Transverse colon (tissue), 4 donors: Measurements from ENCODE around the gene NR1H3. TPM values are rescaled to one million over a fixed set of nuclear protein-coding genes. Genes with fewer than 3 reads are reported as not detected.

Experiments used
- DNase-seq: peaks from one replicate; pipeline ENCODE4 v3.0.0-alpha.2; 2019
- H3K27ac ChIP-seq, 4 donors: fragments of 200-600 bp; sonication (generic); 2 replicates each; pipeline ENCODE4 v1.5.1; 2016 to 2018; ENCODE audit warnings: inconsistent platforms in 4 of 4
- H3K27me3 ChIP-seq: fragments of 200-600 bp; sonication (generic); 2 replicates; pipeline ENCODE4 v1.5.1; 2017; ENCODE audit warnings: inconsistent platforms
- H3K36me3 ChIP-seq, 4 donors: fragments of 200-600 bp; sonication (generic); 2 replicates each; pipeline ENCODE4 v1.5.1; 2017 to 2019; ENCODE audit warnings: inconsistent platforms in 4 of 4
- H3K4me1 ChIP-seq, 4 donors: fragments of 200-600 bp; sonication (generic); 2 replicates each; pipeline ENCODE4 v1.5.1; 2017 to 2020; ENCODE audit warnings: inconsistent platforms in 4 of 4
- H3K4me3 ChIP-seq, 4 donors: fragments of 200-600 bp; sonication (generic); 1 replicate in 1 of 4; 2 replicates in 3 of 4; pipeline versions ENCODE4 v1.5.1 to v1.6.1; 2017 to 2019; ENCODE audit warnings: inconsistent platforms in 4 of 4
- H3K9me3 ChIP-seq, 2 donors: fragments of 200-600 bp; sonication (generic); 2 replicates each; pipeline ENCODE4 v1.5.1; 2017 to 2019; ENCODE audit warnings: inconsistent platforms in 2 of 2
- EP300 ChIP-seq: sonication (generic); formaldehyde crosslinking; IDR thresholded peaks from one replicate; pipeline ENCODE4 v1.6.1; 2017; ENCODE audit warnings: antibody characterized with exemption, low read depth
- POLR2A ChIP-seq: fragments of 450-650 bp; IDR thresholded peaks from one replicate; pipeline ENCODE4 v1.6.1; 2016; ENCODE audit warnings: antibody characterized with exemption, mild to moderate bottlenecking, moderate library complexity
- POLR2AphosphoS5 ChIP-seq, 3 donors: sonication (generic); formaldehyde crosslinking; IDR thresholded peaks; one replicate each; pipeline ENCODE4 v1.6.1; 2016; ENCODE audit warnings: antibody characterized with exemption in 3 of 3
- WGBS, 2 donors: methylation state at CpG; one replicate each; pipeline ENCODE4 v1.1.5; 2018; ENCODE audit warnings: low coverage in 1 of 2; 5-methylcytosine and 5-hydroxymethylcytosine counted together
- in situ Hi-C, 4 donors: fragments of 200-750 bp; cut with MboI; loops; one replicate each; pipeline versions ENCODE4 v1.15.0 to v1.15.1; 2017; ENCODE audit warnings: low sequenced_read_pairs in 3 of 4, low pct_ligation_motif_present in 1 of 4, low pct_unique_long_range_greater_than_20kb in 1 of 4
- intact Hi-C: fragments of 100-400 bp; cut with DNase I; formaldehyde crosslinking; loops from one replicate; pipeline ENCODE4 v1.15.1; 2023; ENCODE audit warnings: low total_unique reads
- total RNA-seq, 4 donors: library from RNA; depleted of rRNA; stranded (reverse); fragments of >200 nt; gene quantifications; one replicate each; pipeline ENCODE4 v1.1.0, GENCODE V29; 2016
- TF ChIP-seq, protein P1 (sequence below), 5 experiments: fragments of 200-600 bp in 3 of 5; fragments of 450-650 bp in 2 of 5; sonication (generic) in 3 of 5; IDR thresholded peaks; 1 replicate in 2 of 5; 2 replicates in 3 of 5; pipeline ENCODE4 v1.5.1; 2016 to 2017; ENCODE audit warnings: antibody characterized with exemption in 5 of 5, inconsistent platforms in 3 of 5, mild to moderate bottlenecking in 2 of 5, moderate library complexity in 1 of 5

The NR1H3 gene
- total RNA-seq, 4 donors from 2014 or later, result 28.7 to 124 (median 113) TPM

- intact Hi-C loops, result no loop called here
These were observed 1.4 kb upstream of the NR1H3 start for GRCh38 chr11:47256374-47256773.

DNA sequence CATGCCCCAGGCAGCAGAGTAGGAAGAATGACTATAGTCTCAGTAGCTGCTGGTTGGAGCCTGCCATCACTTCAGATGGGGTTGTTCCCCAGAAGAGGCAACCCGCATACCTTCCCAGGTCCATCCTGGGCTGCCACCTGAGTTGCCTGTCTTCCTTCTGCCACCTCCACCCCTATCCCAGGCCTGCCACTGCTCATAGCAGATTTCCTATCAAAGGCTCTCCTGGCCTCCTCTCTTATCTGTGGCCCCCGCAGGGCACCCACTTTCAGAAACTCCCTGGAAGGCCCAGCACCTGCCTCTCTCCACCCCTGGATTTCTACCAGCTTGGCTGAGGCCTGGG lies 649 bp upstream of the NR1H3 start:
- peak overlapping the region in 2 of 4 donors; percentile 11 to 41 for H3K4me3 ChIP-seq
- H3K27me3 ChIP-seq, result no peaks in the 10 kb centered on the region
- H3K9me3 ChIP-seq, result no peaks in the 10 kb centered on the region
- H3K27ac ChIP-seq, result peak overlapping the region; percentile 73 to 88 (median 82)
- in situ Hi-C loops (loop anchor here in 1 of 4 donors (5.0 kb wide), 1 partner anchor 80 kb away; the partner anchor contains the start of gene ARFGAP2), intact Hi-C loops (no loop called here)
- no peak for TF ChIP-seq POLR2A
- TF ChIP-seq EP300, result no peak
- TF ChIP-seq, protein P1, sequence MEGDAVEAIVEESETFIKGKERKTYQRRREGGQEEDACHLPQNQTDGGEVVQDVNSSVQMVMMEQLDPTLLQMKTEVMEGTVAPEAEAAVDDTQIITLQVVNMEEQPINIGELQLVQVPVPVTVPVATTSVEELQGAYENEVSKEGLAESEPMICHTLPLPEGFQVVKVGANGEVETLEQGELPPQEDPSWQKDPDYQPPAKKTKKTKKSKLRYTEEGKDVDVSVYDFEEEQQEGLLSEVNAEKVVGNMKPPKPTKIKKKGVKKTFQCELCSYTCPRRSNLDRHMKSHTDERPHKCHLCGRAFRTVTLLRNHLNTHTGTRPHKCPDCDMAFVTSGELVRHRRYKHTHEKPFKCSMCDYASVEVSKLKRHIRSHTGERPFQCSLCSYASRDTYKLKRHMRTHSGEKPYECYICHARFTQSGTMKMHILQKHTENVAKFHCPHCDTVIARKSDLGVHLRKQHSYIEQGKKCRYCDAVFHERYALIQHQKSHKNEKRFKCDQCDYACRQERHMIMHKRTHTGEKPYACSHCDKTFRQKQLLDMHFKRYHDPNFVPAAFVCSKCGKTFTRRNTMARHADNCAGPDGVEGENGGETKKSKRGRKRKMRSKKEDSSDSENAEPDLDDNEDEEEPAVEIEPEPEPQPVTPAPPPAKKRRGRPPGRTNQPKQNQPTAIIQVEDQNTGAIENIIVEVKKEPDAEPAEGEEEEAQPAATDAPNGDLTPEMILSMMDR (IDR thresholded peaks at IDR 0.05), result no peak
- TF ChIP-seq POLR2AphosphoS5 (IDR thresholded peaks at IDR 0.05), result no peak
- no peaks in the 10 kb centered on the region for H3K36me3 ChIP-seq
- H3K4me1 ChIP-seq, result peaks cover 26 to 67% (median 54%) of the 10 kb centered on the region in 4 donors
- DNase-seq, result no peak
- 57% methylated on average over 2 of the region's 2 CpGs; no CpG with 5 or more reads in 1 of the 2 donors for WGBS, 2 donors

More at GRCh38 chr11:47256374-47256773, 1.4 kb upstream of the NR1H3 start:
- Histone ChIP-seq H3K27me3 (no peaks in the 10 kb centered on the region), H3K36me3 (no peaks in the 10 kb centered on the region), H3K4me3 (no peak overlapping the region), H3K4me1 (peaks cover 26 to 67% (median 54%) of the 10 kb centered on the region in 4 donors), H3K9me3 (no peaks in the 10 kb centered on the region), H3K27ac (peak overlapping the region in 3 of 4 donors; percentile 81 to 83 (median 82))
- TF ChIP-seq, protein P1 (IDR thresholded peaks at IDR 0.05), result no peak
- no peak for TF ChIP-seq POLR2A
- no peak for TF ChIP-seq EP300
- no peak for TF ChIP-seq POLR2AphosphoS5 (IDR thresholded peaks at IDR 0.05)
- in situ Hi-C loops, result loop anchor here in 1 of 4 donors (5.0 kb wide), 1 partner anchor 79 kb away; the partner anchor contains the start of gene ARFGAP2
- no peak for DNase-seq
- WGBS, 2 donors, result 92 to 93% methylated on average over 3 to 6 of the region's 6 CpGs

DNA sequence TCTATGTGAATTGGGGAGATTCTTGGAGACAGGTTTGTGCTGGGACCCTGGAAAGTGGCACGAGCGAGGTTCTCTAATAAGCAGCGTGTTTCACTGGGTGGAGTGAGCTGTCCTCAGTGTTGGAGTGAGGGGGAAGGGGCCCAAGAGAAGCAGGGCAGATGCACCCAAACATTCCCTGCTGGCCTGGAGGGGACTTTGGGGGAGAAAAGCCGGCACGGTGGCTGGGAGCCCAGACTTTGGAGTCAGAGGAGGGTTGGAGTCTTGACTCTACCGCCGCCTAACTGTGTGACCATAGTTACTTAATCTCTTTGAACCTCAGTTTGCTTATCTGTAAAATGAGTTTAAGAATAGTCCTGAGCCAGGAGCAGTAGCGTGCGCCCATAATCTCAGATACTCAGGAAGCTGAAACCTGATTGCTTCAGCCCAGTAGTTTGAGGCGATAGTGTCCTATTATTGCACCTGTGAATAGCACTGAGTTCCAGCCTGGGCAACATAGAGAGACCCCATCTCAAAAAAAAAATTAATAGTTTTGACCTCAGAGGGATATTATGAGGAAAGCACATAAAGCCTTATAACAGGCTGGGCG lies 614 bp downstream of the NR1H3 start:
- intact Hi-C loops (no loop called here), in situ Hi-C loops (loop anchor here in 1 of 4 donors (5.0 kb wide), 1 partner anchor 81 kb away; the partner anchor contains the start of gene ARFGAP2)
- Histone ChIP-seq H3K36me3 (no peaks in the 10 kb centered on the region), H3K4me3 (peak overlapping the region; percentile 9 to 41 (median 15)), H3K27me3 (no peaks in the 10 kb centered on the region), H3K4me1 (peaks cover 24 to 63% (median 53%) of the 10 kb centered on the region in 4 donors), H3K9me3 (no peaks in the 10 kb centered on the region), H3K27ac (peak overlapping the region; percentile 73 to 88 (median 82))
- DNase-seq, result no peak
- WGBS, 2 donors, result 67 to 68% methylated on average over 4 to 11 of the region's 11 CpGs
- TF ChIP-seq, protein P1 (IDR thresholded peaks at IDR 0.05), result no peak
- no peak for TF ChIP-seq POLR2A
- TF ChIP-seq EP300, result no peak

DNA sequence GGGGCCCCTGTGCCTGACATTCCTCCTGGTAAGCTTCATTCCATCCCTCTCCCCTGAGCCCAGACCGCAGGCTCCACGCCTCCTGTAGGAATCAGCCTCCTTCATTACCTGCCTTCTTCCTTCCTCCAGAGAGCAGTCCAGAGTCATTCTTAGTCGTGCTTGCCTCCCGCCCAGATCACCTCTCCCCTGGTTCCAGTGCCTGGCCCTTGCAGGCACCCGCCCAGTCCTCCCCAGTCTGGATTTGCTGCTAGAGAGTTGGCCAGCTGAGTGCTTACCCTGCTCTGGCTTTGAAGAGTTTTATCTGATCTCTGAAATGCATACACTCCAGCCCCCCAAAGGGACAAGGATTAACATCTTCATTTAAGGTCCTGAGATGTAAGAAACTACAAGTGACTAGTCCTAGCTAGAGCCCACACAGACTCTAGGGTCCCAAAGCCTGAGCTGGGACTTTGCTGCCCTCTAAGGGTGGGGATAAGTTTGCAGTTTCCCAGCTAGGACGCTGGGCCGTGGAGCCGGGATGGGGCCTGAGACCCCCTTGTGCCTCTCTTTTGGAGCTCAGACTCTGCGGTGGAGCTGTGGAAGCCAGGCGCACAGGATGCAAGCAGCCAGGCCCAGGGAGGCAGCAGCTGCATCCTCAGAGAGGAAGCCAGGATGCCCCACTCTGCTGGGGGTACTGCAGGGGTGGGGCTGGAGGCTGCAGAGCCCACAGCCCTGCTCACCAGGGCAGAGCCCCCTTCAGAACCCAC lies 1.6 kb downstream of the NR1H3 start:
- in situ Hi-C loops, result loop anchor here in 1 of 4 donors (5.0 kb wide), 1 partner anchor 82 kb away; the partner anchor contains the start of gene ARFGAP2
- H3K4me1 ChIP-seq, result peaks cover 16 to 53% (median 46%) of the 10 kb centered on the region in 4 donors

More for the DNA sequence above, 1.6 kb downstream of the NR1H3 start:
- 28% methylated on average over 10 of the region's 10 CpGs; no CpG with 5 or more reads in 1 of the 2 donors for WGBS, 2 donors
- TF ChIP-seq POLR2A (peak; percentile 52), EP300 (no peak), POLR2AphosphoS5 (IDR thresholded peaks at IDR 0.05) (peak in 2 of 3 donors; percentile 41 to 73)
- TF ChIP-seq, protein P1 (IDR thresholded peaks at IDR 0.05), result peak; percentile 55 to 84 (median 60)
- Histone ChIP-seq H3K4me3 (peak overlapping the region in 1 of 4 donors; percentile 41), H3K27ac (peak overlapping the region; percentile 73 to 88 (median 82)), H3K27me3 (no peaks in the 10 kb centered on the region), H3K9me3 (no peaks in the 10 kb centered on the region), H3K36me3 (no peaks in the 10 kb centered on the region)
- DNase-seq, result peak; percentile 83
- intact Hi-C loops, result no loop called here
